Stomach smooth muscle (tissue), 2 donors: ENCODE data around the gene FAM114A2.

Experiments
- H3K27ac ChIP-seq: one replicate; pipeline ENCODE4 v1.7.0; 2013; ENCODE audit warnings: mild to moderate bottlenecking, low read length, inconsistent platforms
- H3K27me3 ChIP-seq, 2 donors: one replicate each; pipeline ENCODE4 v1.7.0; 2013; ENCODE audit warnings: low read length in 2 of 2; ENCODE audit not compliant: insufficient read depth in 2 of 2, control insufficient read depth in 1 of 2
- H3K36me3 ChIP-seq, 2 donors: one replicate each; pipeline ENCODE4 v1.7.0; 2013; ENCODE audit warnings: low read length in 2 of 2; ENCODE audit not compliant: control insufficient read depth in 2 of 2, insufficient read depth in 2 of 2
- H3K4me1 ChIP-seq: one replicate; pipeline ENCODE4 v1.7.0; 2013; ENCODE audit warnings: low read length; ENCODE audit not compliant: control insufficient read depth, insufficient read depth
- H3K4me3 ChIP-seq, 2 donors: one replicate each; pipeline ENCODE4 v1.7.0; 2013; ENCODE audit warnings: low read length in 2 of 2
- H3K9ac ChIP-seq, 2 donors: one replicate each; pipeline ENCODE4 v1.7.0; 2013; ENCODE audit warnings: low read length in 2 of 2, mild to moderate bottlenecking in 1 of 2
- H3K9me3 ChIP-seq, 2 donors: one replicate each; pipeline ENCODE4 v1.7.0; 2013; ENCODE audit warnings: low read length in 2 of 2; ENCODE audit not compliant: control insufficient read depth in 2 of 2
- donor health status: healthy.
- donor health status: Pancreatic carcinoma.

Gene FAM114A2

GRCh38 chr5:154015071-154015693 is 23.5 kb downstream of the FAM114A2 start:
- Histone ChIP-seq H3K27ac (no peak overlapping the region), H3K4me1 (no peaks in the 10 kb centered on the region), H3K9ac (no peak overlapping the region), H3K9me3 (no peaks in the 10 kb centered on the region), H3K27me3 (no peaks in the 10 kb centered on the region), H3K36me3 (peaks cover 16 to 21% of the 10 kb centered on the region in 2 donors), H3K4me3 (no peak overlapping the region)

GRCh38 chr5:154010660-154011059 is 28.1 kb downstream of the FAM114A2 start:
- Histone ChIP-seq H3K27me3 (no peaks in the 10 kb centered on the region), H3K4me1 (no peaks in the 10 kb centered on the region), H3K4me3 (no peak overlapping the region), H3K9me3 (no peaks in the 10 kb centered on the region), H3K27ac (no peak overlapping the region), H3K9ac (no peak overlapping the region), H3K36me3 (peaks cover 18 to 21% of the 10 kb centered on the region in 2 donors)

- Histone ChIP-seq H3K27ac (no peak overlapping the region), H3K4me3 (no peak overlapping the region)
These were observed 33.1 kb downstream of the FAM114A2 start for GRCh38 chr5:154005648-154006047.

DNA sequence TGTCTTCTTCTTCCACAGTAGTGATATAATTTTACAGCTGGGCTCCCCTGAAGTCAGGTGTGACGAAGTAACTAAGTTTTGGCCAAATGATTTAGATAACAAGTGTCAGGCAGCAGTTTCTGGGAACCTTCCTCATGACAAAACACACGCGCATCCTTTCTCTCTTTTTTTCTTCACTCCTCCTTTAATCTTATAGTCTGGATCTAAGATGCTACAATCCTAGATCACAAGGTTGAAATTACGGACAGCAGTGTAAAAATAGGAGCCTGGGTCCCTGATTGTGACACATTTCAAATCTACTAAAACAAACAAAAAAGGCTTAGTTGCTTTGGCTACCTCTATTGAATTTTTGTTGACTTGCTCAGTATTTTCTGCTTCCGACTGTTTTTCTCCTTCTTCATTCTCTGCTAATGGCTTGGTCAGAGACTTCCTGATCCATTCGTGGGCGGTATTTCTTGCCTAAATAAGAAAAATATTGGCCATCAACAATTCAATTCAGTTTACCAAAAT is 36.1 kb downstream of the FAM114A2 start:
- H3K4me1 ChIP-seq, result no peaks in the 10 kb centered on the region
- no peak overlapping the region for H3K4me3 ChIP-seq
- H3K27me3 ChIP-seq, result no peaks in the 10 kb centered on the region
- H3K36me3 ChIP-seq, result peaks cover 0 to 8% of the 10 kb centered on the region in 2 donors
- H3K9me3 ChIP-seq, result no peaks in the 10 kb centered on the region
- peak overlapping the region; percentile 53 for H3K27ac ChIP-seq
- no peak overlapping the region for H3K9ac ChIP-seq

More at GRCh38 chr5:154005648-154006047, 33.1 kb downstream of the FAM114A2 start:
- Histone ChIP-seq H3K36me3 (peaks cover 5 to 10% of the 10 kb centered on the region in 2 donors), H3K9me3 (no peaks in the 10 kb centered on the region), H3K9ac (no peak overlapping the region), H3K4me1 (no peaks in the 10 kb centered on the region), H3K27me3 (no peaks in the 10 kb centered on the region)

GRCh38 chr5:154002093-154002492 is 36.6 kb downstream of the FAM114A2 start:
- Histone ChIP-seq H3K9ac (no peak overlapping the region), H3K27ac (peak overlapping the region; percentile 53), H3K4me3 (no peak overlapping the region), H3K27me3 (no peaks in the 10 kb centered on the region), H3K9me3 (no peaks in the 10 kb centered on the region), H3K36me3 (peaks cover 3 to 12% of the 10 kb centered on the region in 2 donors), H3K4me1 (no peaks in the 10 kb centered on the region)

GRCh38 chr5:154000703-154001102 is 38.0 kb downstream of the FAM114A2 start:
- Histone ChIP-seq H3K9ac (no peak overlapping the region), H3K4me3 (no peak overlapping the region), H3K27ac (no peak overlapping the region), H3K36me3 (peaks cover 5 to 13% of the 10 kb centered on the region in 2 donors), H3K27me3 (no peaks in the 10 kb centered on the region), H3K4me1 (no peaks in the 10 kb centered on the region), H3K9me3 (no peaks in the 10 kb centered on the region)

DNA sequence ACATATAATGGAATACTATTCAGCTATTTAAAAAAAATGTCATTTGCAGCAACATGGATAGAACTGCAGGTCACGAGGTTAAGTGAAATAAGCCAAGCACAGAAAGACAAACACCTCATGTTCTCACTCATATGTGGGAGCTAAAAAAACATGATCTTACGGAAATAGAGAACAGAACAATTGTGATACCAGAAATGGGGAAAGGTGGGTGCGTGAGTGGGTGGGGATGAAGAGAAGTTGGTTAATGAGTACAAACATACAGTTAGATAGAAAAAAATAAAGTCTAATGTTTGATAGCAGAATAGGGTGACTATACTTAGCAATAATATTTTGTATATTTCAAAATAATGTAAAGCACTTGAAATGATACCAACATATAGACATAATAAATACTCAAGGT is 38.7 kb downstream of the FAM114A2 start:
- Histone ChIP-seq H3K9ac (no peak overlapping the region), H3K27me3 (no peaks in the 10 kb centered on the region), H3K9me3 (no peaks in the 10 kb centered on the region), H3K27ac (no peak overlapping the region), H3K36me3 (peaks cover 5 to 13% of the 10 kb centered on the region in 2 donors), H3K4me3 (no peak overlapping the region), H3K4me1 (no peaks in the 10 kb centered on the region)

DNA sequence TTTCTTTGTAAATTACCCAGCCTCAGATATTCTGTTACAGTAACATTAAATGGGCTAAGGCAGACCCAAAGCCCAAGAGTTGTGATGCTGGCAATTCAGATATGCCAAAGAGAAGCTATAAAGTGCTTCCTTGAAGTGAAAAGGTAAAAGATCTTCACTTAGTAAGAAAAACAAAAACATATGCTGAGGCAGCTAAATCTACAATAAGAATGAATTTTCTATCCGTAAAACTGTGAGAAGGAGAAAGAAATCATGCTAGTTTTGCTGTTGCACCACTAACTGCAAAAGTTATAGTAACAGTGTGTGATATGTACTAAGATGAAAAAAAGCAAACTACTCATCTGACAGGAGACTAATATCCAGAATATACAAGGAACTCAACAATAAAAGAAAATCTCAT is 39.9 kb downstream of the FAM114A2 start:
- Histone ChIP-seq H3K4me3 (no peak overlapping the region), H3K27me3 (no peaks in the 10 kb centered on the region), H3K27ac (no peak overlapping the region), H3K9ac (no peak overlapping the region), H3K9me3 (no peaks in the 10 kb centered on the region), H3K36me3 (peaks cover 5 to 19% of the 10 kb centered on the region in 2 donors), H3K4me1 (no peaks in the 10 kb centered on the region)

DNA sequence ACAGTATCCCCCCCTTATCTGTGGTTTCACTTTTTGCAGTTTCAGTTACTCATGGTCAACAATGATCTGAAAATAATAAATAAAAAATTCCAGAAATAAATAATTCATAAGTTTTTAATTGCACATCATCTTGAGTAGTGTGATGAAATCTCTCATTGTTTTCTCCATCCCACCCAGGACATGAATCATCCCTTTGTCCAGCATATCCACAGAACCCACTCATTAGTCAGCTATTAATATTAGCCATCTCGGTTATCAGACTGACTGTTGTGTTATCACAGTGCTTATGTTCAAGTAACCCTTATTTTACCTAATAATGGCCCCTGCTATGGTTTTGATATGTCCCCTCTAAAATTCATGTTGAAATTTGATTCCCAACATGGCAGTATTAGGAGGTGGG is 40.7 kb downstream of the FAM114A2 start:
- no peak overlapping the region for H3K4me3 ChIP-seq
- no peaks in the 10 kb centered on the region for H3K9me3 ChIP-seq
- H3K36me3 ChIP-seq, result peaks cover 5 to 19% of the 10 kb centered on the region in 2 donors
- H3K27me3 ChIP-seq, result no peaks in the 10 kb centered on the region
- H3K4me1 ChIP-seq, result no peaks in the 10 kb centered on the region
- H3K27ac ChIP-seq, result no peak overlapping the region
- no peak overlapping the region for H3K9ac ChIP-seq

DNA sequence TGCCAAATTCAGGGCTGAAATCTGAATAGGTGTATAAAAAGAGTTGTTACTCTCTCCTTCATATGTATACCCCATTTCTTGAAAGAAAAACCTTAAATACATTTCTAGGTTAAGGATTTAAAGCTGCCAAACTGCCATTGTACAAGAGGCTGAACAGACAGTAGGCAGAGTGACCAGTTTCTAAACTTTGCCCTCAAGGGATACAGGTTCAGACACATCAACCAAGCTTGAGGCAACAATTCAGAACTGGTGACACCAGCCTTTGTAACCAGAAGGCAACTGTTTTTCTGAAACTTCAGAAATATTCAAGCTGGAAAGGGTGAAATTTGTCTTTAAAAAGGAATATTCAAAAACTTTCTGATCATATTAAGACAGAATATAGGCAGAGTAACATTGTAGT is 47.5 kb downstream of the FAM114A2 start:
- Histone ChIP-seq H3K4me1 (no peaks in the 10 kb centered on the region), H3K36me3 (peaks cover 2 to 15% of the 10 kb centered on the region in 2 donors), H3K9ac (no peak overlapping the region), H3K9me3 (no peaks in the 10 kb centered on the region), H3K27me3 (no peaks in the 10 kb centered on the region), H3K4me3 (no peak overlapping the region), H3K27ac (no peak overlapping the region)

GRCh38 chr5:153988510-153988909 is 50.2 kb downstream of the FAM114A2 start:
- Histone ChIP-seq H3K27me3 (no peaks in the 10 kb centered on the region), H3K9ac (no peak overlapping the region), H3K36me3 (peaks cover 2 to 9% of the 10 kb centered on the region in 2 donors), H3K4me3 (no peak overlapping the region), H3K9me3 (no peaks in the 10 kb centered on the region), H3K27ac (no peak overlapping the region), H3K4me1 (no peaks in the 10 kb centered on the region)
